NCI-H2196 treated with DMSO at 0.1 percent for 48 hours (cell line): ENCODE results near the gene MYO18B.
"Not testable (repeated sequence)": the region's sequence is repeated elsewhere in the genome, so short reads cannot be mapped to it uniquely, and the experiment has no call there.

Experiments
- DNase-seq: peaks from one replicate; lab custom pipeline; 2025; ENCODE audit not compliant: unreplicated experiment; lab: John Stamatoyannopoulos, UW

The MYO18B gene, protein sequence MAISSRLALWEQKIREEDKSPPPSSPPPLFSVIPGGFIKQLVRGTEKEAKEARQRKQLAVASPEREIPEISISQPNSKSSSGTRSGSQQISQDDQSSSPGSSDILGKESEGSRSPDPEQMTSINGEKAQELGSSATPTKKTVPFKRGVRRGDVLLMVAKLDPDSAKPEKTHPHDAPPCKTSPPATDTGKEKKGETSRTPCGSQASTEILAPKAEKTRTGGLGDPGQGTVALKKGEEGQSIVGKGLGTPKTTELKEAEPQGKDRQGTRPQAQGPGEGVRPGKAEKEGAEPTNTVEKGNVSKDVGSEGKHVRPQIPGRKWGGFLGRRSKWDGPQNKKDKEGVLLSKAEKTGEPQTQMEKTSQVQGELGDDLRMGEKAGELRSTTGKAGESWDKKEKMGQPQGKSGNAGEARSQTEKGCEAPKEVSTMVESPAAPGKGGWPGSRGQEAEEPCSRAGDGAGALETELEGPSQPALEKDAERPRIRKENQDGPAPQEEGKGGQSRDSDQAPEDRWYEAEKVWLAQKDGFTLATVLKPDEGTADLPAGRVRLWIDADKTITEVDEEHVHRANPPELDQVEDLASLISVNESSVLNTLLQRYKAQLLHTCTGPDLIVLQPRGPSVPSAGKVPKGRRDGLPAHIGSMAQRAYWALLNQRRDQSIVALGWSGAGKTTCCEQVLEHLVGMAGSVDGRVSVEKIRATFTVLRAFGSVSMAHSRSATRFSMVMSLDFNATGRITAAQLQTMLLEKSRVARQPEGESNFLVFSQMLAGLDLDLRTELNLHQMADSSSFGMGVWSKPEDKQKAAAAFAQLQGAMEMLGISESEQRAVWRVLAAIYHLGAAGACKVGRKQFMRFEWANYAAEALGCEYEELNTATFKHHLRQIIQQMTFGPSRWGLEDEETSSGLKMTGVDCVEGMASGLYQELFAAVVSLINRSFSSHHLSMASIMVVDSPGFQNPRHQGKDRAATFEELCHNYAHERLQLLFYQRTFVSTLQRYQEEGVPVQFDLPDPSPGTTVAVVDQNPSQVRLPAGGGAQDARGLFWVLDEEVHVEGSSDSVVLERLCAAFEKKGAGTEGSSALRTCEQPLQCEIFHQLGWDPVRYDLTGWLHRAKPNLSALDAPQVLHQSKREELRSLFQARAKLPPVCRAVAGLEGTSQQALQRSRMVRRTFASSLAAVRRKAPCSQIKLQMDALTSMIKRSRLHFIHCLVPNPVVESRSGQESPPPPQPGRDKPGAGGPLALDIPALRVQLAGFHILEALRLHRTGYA (N-terminal part only)

GRCh38 chr22:25741692-25742626 is at the start of gene MYO18B:
Gene MYO18B, plus strand, starts transcription at chr22:25742188. Its CDS starts 18,905 bp downstream, at chr22:25761093.
- DNase-seq = no peak

DNA sequence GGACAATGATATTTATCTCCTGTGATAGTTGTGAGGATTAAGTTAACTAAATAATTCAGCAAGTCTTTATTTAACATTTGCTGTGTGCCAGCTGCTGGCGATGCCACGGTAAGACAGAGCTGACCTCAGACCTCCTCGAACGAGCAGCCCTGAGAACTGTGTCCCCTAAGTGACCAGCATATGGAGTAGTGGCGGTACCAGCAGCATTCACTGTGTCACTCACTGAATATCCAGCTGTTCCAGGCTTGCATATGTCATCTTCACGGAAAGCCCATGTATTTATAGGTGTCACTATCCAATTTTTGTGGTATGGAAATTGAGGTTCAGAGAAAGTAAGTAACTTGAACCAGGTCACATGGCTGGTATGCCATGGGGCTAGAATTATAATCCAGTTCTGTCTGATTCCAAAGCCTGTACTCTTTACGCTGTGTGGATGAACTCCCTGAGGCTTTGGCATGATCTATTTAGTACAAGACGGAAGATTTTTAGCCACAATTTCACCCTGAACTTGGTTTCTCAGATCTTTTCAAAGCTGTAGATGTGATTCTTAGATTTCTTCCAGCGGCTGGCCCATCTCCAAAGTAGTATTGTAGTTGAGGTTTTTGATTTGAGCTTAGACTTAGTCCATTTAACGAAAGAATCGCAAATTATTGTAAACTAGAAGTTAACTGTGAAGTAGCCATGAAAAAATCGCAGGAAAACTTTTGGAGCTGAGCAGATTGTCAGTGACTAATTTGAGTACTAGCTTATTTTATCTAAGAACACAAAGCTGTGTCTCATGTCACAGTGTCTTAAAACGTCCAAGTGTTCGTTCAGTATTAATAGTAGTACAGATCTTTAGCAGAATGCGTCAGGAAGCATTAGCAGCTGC is 49.4 kb upstream of the MYO18B start:
- DNase-seq = no peak

- DNase-seq = no peak
These were observed 48.8 kb upstream of the MYO18B start for GRCh38 chr22:25693268-25693565.

DNA sequence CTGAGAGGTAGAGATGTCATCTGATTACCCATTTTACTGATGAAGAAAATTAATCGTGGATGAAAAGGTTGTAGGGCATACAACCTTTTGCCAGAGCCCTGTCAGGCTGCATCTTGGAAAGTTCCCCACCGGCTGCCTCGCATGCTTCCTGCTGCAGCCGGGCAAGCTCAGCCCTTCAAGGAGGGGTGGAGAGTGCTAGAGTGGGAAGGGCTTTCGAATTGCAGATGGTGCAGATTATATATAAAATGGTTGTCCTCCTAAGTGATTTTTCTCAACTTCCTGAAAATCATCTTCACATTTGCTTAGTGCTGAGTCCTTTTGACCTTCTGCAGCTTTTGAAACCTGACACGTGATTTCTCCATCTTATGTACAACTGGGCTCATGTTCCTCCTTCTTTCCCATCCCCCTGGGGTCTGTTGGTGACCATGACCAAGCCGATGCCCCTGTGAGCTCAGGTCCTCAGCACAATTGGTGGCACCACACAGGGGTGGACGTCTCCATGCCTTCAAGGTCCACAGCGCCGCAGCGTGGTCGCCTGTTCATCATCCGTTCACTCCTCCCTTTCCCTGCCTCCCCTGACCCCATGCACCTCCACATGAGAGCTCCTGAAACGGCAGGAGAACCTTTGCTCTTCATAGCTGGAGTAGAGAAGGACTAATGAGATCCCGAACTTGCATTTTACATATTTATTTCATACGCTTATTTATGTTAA is 47.6 kb upstream of the MYO18B start:
- no peak for DNase-seq

- DNase-seq = no peak
These were observed 46.8 kb upstream of the MYO18B start for GRCh38 chr22:25695146-25695545.

- DNase-seq = no peak
These were observed 45.2 kb upstream of the MYO18B start for GRCh38 chr22:25696763-25697162.

- no peak for DNase-seq
These were observed 44.8 kb upstream of the MYO18B start for GRCh38 chr22:25697181-25697664.

DNA sequence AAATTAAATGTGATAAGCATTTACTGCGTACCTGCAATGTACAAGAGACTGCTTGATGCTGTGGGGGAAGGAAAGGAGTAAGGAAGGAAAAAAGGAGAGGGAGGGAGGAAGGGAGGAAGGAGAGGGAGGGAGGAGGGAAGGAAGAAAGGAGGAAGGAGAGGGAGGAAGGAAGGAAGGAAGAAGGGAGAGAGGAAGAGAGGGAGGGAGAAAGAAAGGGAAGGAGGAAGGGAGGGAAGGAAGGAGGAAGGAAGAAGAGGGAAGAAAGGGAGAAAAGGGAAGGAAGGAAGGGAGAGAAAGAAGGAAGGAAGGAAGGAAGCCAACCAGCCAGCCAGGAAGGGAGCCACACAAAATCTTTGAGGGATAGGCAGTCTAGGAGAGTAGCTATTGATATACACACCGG is 44.0 kb upstream of the MYO18B start:
- no peak for DNase-seq

DNA sequence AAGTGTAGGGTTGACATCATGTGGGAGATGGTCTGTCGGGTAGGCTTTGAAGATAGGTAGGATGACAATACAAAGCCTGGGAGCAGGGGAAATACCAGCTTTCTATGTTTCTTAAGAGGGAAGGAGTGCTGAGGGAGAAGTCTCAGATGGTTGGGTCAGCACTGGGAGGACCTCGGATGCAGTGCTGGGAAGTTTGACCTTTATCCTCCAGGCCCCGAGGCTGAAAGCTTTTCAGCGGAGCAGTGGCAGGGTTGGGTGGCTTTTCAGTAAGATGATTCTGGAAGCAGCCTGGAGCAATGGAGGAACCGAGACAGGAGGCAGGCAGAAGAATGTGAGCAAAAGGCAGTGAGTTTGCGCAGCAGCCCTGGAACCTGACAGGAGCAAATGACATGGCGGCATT is 43.5 kb upstream of the MYO18B start:
- no peak for DNase-seq

GRCh38 chr22:25698978-25699377 is 43.0 kb upstream of the MYO18B start:
- DNase-seq = no peak

DNA sequence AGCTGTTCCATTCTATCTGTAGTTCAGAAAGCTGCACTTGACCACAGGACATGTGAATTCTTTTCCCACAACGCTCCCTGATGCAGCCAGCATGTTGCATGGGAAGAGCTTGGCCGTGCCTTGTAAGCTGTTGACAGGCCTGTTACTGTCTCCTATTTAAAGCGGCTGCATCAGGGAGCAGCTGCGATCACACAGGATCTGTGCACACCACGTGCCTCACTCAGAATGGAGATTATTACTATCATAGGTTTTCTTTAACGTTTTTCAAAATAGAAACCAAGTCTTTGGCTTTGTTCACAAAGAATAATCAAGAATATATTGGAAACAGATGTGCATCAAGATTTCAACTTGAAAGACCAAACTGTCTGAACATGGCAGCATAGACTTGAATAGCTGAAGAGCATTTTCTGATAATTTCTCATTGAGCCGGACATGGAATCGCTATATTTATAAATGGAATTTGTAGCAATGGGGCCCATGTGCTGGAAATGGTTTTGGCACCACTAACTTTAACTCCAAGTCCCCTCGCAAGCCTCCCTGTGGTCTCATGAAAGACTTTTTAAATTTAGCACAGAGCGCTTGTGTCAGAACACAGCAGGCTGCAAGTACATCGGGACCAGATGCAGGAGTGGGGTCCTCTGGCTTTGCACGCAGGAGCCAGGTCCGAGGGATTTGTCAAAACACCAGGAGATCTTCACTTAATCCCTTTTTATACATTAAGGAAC is 40.8 kb upstream of the MYO18B start:
- no peak for DNase-seq

DNA sequence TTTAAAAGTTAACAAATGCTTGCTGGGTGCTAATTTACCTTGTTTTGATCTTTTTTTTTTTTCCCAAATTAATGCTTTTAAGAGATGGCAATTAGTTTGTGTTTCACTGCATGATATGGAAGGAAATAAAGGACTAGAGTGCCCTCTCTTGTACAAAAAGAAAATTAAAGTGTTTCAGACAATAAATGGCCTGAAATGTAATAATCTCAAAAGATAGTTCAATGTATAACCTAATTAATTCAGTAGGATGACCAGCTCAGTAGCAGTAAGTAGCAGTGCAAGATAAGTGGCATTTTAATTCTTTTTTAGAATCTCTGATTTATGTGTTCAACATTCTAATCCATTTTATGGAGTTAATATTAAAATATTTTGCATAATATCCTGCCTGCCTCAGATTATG is 39.9 kb upstream of the MYO18B start:
- no peak for DNase-seq

DNA sequence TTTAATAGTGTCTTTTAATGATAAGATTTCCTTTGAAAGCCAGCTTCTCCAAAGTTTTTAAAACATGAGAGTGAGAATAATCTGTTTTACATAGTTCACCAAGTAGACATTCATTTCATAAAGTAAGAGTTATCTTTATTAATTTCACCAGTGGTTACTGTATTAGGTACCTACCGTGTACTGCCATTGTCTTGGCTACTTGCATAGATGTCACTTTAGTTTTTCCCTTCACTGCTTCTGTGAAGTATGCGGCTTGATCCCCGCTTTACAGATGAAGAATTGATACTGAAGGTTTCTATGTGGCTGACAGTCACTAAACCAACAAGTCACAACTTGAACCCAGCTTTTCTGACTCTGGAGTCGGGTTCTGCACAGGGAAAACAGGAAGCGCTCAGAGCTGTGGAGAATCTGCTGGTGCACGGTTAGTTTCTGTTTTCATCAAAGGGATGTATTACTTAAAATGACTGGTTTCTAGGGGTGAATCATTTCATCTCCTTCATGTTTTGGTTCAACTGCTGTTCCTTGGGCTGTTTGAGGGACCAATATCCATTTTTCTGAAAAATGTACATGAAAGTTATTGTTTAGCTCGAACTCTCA is 39.3 kb upstream of the MYO18B start:
- no peak for DNase-seq

- no peak for DNase-seq
These were observed 37.3 kb upstream of the MYO18B start for GRCh38 chr22:25704701-25705100.

DNA sequence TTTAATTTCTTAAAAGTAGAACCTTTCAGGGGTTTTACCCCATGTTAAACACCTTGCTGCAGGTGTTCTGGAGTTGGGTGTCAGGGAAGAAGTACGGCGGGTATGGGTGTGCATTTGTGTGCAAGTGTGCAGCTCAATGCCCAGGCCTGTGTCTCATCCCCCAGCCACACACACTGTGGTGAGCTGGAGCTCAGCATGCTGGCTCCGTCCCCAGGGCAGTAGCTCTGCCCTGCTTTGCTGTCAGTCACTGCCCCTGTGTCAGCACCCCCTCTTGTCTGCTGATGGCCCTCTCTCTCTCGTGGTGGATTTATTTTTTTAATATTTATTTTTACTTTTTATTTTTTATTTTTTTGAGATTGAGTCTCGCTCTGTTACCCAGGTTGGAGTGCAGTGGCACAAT is 35.8 kb upstream of the MYO18B start:
- DNase-seq = no peak

DNA sequence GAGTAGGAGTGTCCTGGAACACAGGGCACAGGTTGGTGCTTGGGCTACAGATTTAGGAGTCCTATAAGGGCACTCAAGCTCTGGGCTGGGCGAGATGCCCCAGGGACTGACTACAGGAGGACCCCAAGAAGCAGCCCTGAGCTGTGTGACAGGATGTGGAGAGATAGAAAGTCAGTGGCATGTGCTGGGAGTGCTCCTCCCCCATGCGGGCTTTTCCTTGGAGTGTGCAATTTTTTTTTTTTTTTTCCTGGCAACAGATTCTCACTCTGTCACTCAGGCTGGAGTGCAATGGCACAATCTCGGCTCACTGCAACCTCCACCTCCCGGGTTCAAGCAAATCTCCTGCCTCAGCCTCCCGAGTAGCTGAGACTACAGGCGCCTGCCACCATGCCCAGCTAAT is 33.6 kb upstream of the MYO18B start:
- not testable (repeated sequence) for DNase-seq

DNA sequence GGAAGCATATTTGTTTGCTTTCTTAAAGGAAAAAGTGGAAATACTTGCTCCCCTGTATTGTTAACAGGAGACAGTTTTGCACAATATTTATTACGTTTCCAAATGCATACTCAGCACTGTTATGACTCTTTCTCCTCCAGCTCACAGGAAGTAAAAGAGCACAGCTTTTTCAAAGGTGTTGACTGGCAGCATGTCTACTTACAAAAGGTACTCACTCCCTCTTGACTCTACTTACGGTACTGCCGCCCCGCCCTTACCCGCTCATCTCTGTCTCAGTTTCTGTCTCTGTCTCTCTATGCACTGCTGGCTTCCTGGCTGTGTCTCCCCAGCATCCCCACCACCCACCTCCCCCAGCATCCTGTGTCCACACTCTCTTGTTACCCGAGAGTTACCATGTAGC is 32.2 kb upstream of the MYO18B start:
- no peak for DNase-seq

- DNase-seq = no peak
These were observed 31.5 kb upstream of the MYO18B start for GRCh38 chr22:25710501-25710900.
